Measurements from ENCODE around the gene YIPF1.

DNA sequence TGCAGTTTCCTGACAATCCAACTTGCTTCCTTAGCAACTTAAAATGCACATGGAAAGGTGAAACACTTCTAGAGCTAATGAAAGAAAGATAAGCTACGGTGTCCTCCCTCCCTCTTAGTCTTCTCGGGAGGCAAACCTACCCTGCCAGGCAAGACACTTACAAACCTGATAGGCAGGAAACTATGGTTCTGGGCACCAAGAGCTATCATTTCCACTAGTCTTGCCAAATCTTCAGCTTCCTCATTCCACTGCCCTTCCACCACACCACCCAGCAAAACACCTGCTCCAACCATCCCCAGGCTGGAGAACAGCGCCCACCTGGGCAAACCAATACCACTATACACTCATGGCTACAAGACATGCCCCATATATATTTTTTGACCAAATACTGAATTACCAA lies 66.7 kb downstream of the YIPF1 start:
- no peak for TF ChIP-seq EZH2 (IDR thresholded peaks at IDR 0.05)
- no peak for TF ChIP-seq POLR2AphosphoS5 (IDR thresholded peaks at IDR 0.05; ENCODE audit: borderline replicate concordance, low read depth, low read length)

All from SK-N-MC (cell line).